Tibial nerve (tissue), 4 donors: ENCODE data around the gene LHPP.

Experiments
- CTCF ChIP-seq, 5 experiments: fragments of 200-600 bp in 3 of 5; fragments of 450-650 bp in 2 of 5; sonication (generic) in 3 of 5; IDR thresholded peaks; one replicate each; pipeline ENCODE4 v1.5.1; 2016 to 2019; ENCODE audit warnings: antibody characterized with exemption in 5 of 5, mild to moderate bottlenecking in 3 of 5, moderate library complexity in 2 of 5
- EP300 ChIP-seq, 2 donors: sonication (generic); formaldehyde crosslinking; IDR thresholded peaks; one replicate each; pipeline ENCODE4 v1.6.1; 2017; ENCODE audit warnings: antibody characterized with exemption in 2 of 2, mild to moderate bottlenecking in 1 of 2
- POLR2A ChIP-seq, 2 donors: fragments of 450-650 bp; IDR thresholded peaks; one replicate each; pipeline ENCODE4 v1.6.1; 2017; ENCODE audit warnings: antibody characterized with exemption in 2 of 2, mild to moderate bottlenecking in 2 of 2, moderate library complexity in 2 of 2

- TF ChIP-seq CTCF (IDR thresholded peaks at IDR 0.05), result no peak
- no peak for TF ChIP-seq POLR2A (IDR thresholded peaks at IDR 0.05)
- no peak for TF ChIP-seq EP300 (IDR thresholded peaks at IDR 0.05)
These were observed 76.3 kb downstream of the LHPP start for GRCh38 chr10:124537891-124538290.
